ENCODE results near the gene QRICH2. TPM values are rescaled to one million over a fixed set of nuclear protein-coding genes. Genes with fewer than 3 reads are reported as not detected.

Gene QRICH2
- total and polyA plus RNA-seq, 8 donors = 0.81 to 9.2 (median 1.7) TPM

Other genes starting within 250 kb of the QRICH2 start
- 10 to 100 TPM; 42.4 to 74.6 (median 55.3) TPM for gene SRP68, start 235.8 kb downstream of the QRICH2 start, total RNA-seq
- gene SRP68, start 235.8 kb downstream of the QRICH2 start, polyA plus RNA-seq = 10 to 100 TPM; 32.2 to 45.9 TPM
- under 1 TPM in 2 of 6 donors, not detected in 4; 0.12 to 0.19 TPM for gene GALR2, start 233.5 kb downstream of the QRICH2 start, total RNA-seq
- under 1 TPM in 1 of 2 donors, not detected in 1; 0.11 TPM for gene GALR2, start 233.5 kb downstream of the QRICH2 start, polyA plus RNA-seq
- gene ZACN, start 229.1 kb downstream of the QRICH2 start, total RNA-seq = under 1 TPM in 1 of 6 donors, not detected in 5; 0.06 TPM
- gene ZACN, start 229.1 kb downstream of the QRICH2 start, polyA plus RNA-seq = 1 to 10 TPM; 3.4 to 4.2 TPM
- gene EXOC7, start 204.5 kb downstream of the QRICH2 start, total RNA-seq = 10 to 100 TPM; 38.4 to 81.3 (median 49.8) TPM
- 100 to 1,000 TPM in 1 of 2 donors, 10 to 100 TPM in 1; 97.1 to 103 TPM for gene EXOC7, start 204.5 kb downstream of the QRICH2 start, polyA plus RNA-seq
- 1 to 10 TPM in 1 of 6 donors, under 1 TPM in 5; 0.14 to 1.2 (median 0.36) TPM for gene FOXJ1, start 167.0 kb downstream of the QRICH2 start, total RNA-seq
- gene FOXJ1, start 167.0 kb downstream of the QRICH2 start, polyA plus RNA-seq = 1 to 10 TPM; 2.4 to 5.7 TPM
- gene RNF157, start 67.8 kb downstream of the QRICH2 start, total RNA-seq = 1 to 10 TPM in 5 of 6 donors, under 1 TPM in 1; 0.87 to 4.0 (median 2.8) TPM
- gene RNF157, start 67.8 kb downstream of the QRICH2 start, polyA plus RNA-seq = 1 to 10 TPM; 3.4 to 6.4 TPM
- 10 to 100 TPM; 17.8 to 34.6 (median 24.6) TPM for gene UBALD2, start 42.9 kb downstream of the QRICH2 start, total RNA-seq
- 10 to 100 TPM; 21.8 to 30.0 TPM for gene UBALD2, start 42.9 kb downstream of the QRICH2 start, polyA plus RNA-seq
- gene PRPSAP1, start 45.6 kb upstream of the QRICH2 start, total RNA-seq = 10 to 100 TPM; 18.5 to 39.7 (median 24.3) TPM
- gene PRPSAP1, start 45.6 kb upstream of the QRICH2 start, polyA plus RNA-seq = 10 to 100 TPM; 26.2 to 43.3 TPM
- 10 to 100 TPM in 2 of 6 donors, 1 to 10 TPM in 4; 5.1 to 25.4 (median 8.5) TPM for gene SPHK1, start 76.3 kb upstream of the QRICH2 start, total RNA-seq
- 10 to 100 TPM; 30.9 to 46.3 TPM for gene SPHK1, start 76.3 kb upstream of the QRICH2 start, polyA plus RNA-seq
- gene UBE2O, start 144.9 kb upstream of the QRICH2 start, total RNA-seq = 10 to 100 TPM; 10.4 to 19.8 (median 14.3) TPM
- 10 to 100 TPM; 16.3 to 17.3 TPM for gene UBE2O, start 144.9 kb upstream of the QRICH2 start, polyA plus RNA-seq
- under 1 TPM in 1 of 6 donors, not detected in 5; 0.16 TPM for gene AANAT, start 159.3 kb upstream of the QRICH2 start, total RNA-seq
- under 1 TPM in 1 of 2 donors, not detected in 1; 0.23 TPM for gene AANAT, start 159.3 kb upstream of the QRICH2 start, polyA plus RNA-seq
- gene RHBDF2, start 193.1 kb upstream of the QRICH2 start, total RNA-seq = 10 to 100 TPM; 19.0 to 50.1 (median 22.4) TPM
- gene RHBDF2, start 193.1 kb upstream of the QRICH2 start, polyA plus RNA-seq = 10 to 100 TPM; 18.0 to 41.8 TPM
- gene CYGB, start 229.4 kb upstream of the QRICH2 start, total RNA-seq = 10 to 100 TPM in 1 of 6 donors, 1 to 10 TPM in 5; 2.6 to 15.7 (median 6.5) TPM
- gene CYGB, start 229.4 kb upstream of the QRICH2 start, polyA plus RNA-seq = 10 to 100 TPM in 1 of 2 donors, 1 to 10 TPM in 1; 9.8 to 10.3 TPM
- 1 to 10 TPM in 2 of 6 donors, under 1 TPM in 4; 0.55 to 3.0 (median 0.84) TPM for gene PRCD, start 231.8 kb upstream of the QRICH2 start, total RNA-seq
- 1 to 10 TPM; 5.2 to 7.3 TPM for gene PRCD, start 231.8 kb upstream of the QRICH2 start, polyA plus RNA-seq

All from pancreas (tissue), 8 donors.